ENCODE data around the gene KATNA1. TPM values are rescaled to one million over a fixed set of nuclear protein-coding genes. Genes with fewer than 3 reads are reported as not detected.

The KATNA1 gene
- total and polyA plus RNA-seq, 9 of the 15 experiments (the other 6 are each of a cell fraction or from before 2014, with no cell fraction given): 22.5 to 76.9 (median 45.0) TPM

- in situ Hi-C loops (cut with MboI): no loop called here
- peaks cover 14% of the 10 kb centered on the region; the same call in 1 of the 2 replicates for H4K20me1 ChIP-seq (replicated peaks; ENCODE audit: control insufficient read depth, insufficient read depth, low read length)
- H3K36me3 ChIP-seq (ENCODE audit: control insufficient read depth, insufficient read depth, low read length): peaks cover 90% of the 10 kb centered on the region
- FAIRE-seq (no peak), DNase-seq (ENCODE audit: extremely low read depth in 1 of 4, low spot score in 3 of 4) (no peak), ATAC-seq (no peak)
- H3K4me1 ChIP-seq (replicated peaks in 1 of 2; ENCODE audit: control insufficient read depth in 2 of 2, insufficient read depth in 2 of 2, low read length in 2 of 2): no peaks in the 10 kb centered on the region
- BruUV-seq (replicated peaks): no TSS peak
- CTCF ChIA-PET (ENCODE audit: low intra/inter-chr PET ratio): no interaction called here
- no peak overlapping the region for H3K27ac ChIP-seq (ENCODE audit: extremely low read depth, low read depth, low read length)
- no peaks in the 10 kb centered on the region for H3K9me1 ChIP-seq (ENCODE audit: control insufficient read depth, insufficient read depth, low read length)
- no peaks in the 10 kb centered on the region for H3K9me3 ChIP-seq (replicated peaks; ENCODE audit: control insufficient read depth, insufficient read depth, low read depth, low read length)
- no peak overlapping the region for H3K9ac ChIP-seq (ENCODE audit: insufficient read depth in 1 of 2, low read depth in 2 of 2, low read length in 2 of 2)
- H2AFZ ChIP-seq (ENCODE audit: low read depth, low read length): no peak overlapping the region
- intact Hi-C loops (cut with micrococcal nuclease): no loop called here
- no peak for TF ChIP-seq ZNF134 (CRISPR knock-in tag; conservative IDR thresholded peaks at IDR 0.05)
- TF ChIP-seq PTRF (tag; IDR thresholded peaks at IDR 0.05): no peak
- TF ChIP-seq ZBED1 (IDR thresholded peaks at IDR 0.05): no peak
- no peak for TF ChIP-seq CCAR2 (IDR thresholded peaks at IDR 0.05; ENCODE audit: low read depth, low read length)
- TF ChIP-seq, protein P1, sequence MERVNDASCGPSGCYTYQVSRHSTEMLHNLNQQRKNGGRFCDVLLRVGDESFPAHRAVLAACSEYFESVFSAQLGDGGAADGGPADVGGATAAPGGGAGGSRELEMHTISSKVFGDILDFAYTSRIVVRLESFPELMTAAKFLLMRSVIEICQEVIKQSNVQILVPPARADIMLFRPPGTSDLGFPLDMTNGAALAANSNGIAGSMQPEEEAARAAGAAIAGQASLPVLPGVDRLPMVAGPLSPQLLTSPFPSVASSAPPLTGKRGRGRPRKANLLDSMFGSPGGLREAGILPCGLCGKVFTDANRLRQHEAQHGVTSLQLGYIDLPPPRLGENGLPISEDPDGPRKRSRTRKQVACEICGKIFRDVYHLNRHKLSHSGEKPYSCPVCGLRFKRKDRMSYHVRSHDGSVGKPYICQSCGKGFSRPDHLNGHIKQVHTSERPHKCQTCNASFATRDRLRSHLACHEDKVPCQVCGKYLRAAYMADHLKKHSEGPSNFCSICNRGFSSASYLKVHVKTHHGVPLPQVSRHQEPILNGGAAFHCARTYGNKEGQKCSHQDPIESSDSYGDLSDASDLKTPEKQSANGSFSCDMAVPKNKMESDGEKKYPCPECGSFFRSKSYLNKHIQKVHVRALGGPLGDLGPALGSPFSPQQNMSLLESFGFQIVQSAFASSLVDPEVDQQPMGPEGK (CRISPR knock-in tag; IDR thresholded peaks at IDR 0.05; ENCODE audit: borderline replicate concordance): no peak
- TF ChIP-seq, protein P2, sequence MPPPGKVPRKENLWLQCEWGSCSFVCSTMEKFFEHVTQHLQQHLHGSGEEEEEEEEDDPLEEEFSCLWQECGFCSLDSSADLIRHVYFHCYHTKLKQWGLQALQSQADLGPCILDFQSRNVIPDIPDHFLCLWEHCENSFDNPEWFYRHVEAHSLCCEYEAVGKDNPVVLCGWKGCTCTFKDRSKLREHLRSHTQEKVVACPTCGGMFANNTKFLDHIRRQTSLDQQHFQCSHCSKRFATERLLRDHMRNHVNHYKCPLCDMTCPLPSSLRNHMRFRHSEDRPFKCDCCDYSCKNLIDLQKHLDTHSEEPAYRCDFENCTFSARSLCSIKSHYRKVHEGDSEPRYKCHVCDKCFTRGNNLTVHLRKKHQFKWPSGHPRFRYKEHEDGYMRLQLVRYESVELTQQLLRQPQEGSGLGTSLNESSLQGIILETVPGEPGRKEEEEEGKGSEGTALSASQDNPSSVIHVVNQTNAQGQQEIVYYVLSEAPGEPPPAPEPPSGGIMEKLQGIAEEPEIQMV (tag; conservative IDR thresholded peaks at IDR 0.05; ENCODE audit: low read depth): no peak
- no peak for TF ChIP-seq ZNF408 (CRISPR knock-in tag; IDR thresholded peaks at IDR 0.05; ENCODE audit: low read depth)
- TF ChIP-seq ZC3H4 (CRISPR knock-in tag; IDR thresholded peaks at IDR 0.05; ENCODE audit: borderline replicate concordance): no peak
- no peak for TF ChIP-seq CTBP1 (IDR thresholded peaks at IDR 0.05; ENCODE audit: borderline replicate concordance)
- no peak overlapping the region for H3K4me2 ChIP-seq (ENCODE audit: insufficient read depth, low read length)
- WGBS (ENCODE audit: insufficient coverage, low coverage, missing lambda C conversion rate): 86% methylated on average over 2 of the region's 2 CpGs
- peaks cover 88% of the 10 kb centered on the region for H3K79me2 ChIP-seq (ENCODE audit: control insufficient read depth, insufficient read depth, low read length)
- no peaks in the 10 kb centered on the region for H3K27me3 ChIP-seq (ENCODE audit: control insufficient read depth in 2 of 2, insufficient read depth in 2 of 2, low read length in 2 of 2)
- POLR2A ChIA-PET: interaction anchor here (0.6 to 0.8 kb wide), 3 partner anchors 8 to 48 kb away, joined by 3 to 5 read pairs (median 3); no protein-coding TSS in a partner anchor
- no peak overlapping the region for H3K4me3 ChIP-seq
Observed at GRCh38 chr6:149694921-149695320, 46.4 kb upstream of the KATNA1 start.
